Measurements from ENCODE around the gene IMMP2L. TPM values are rescaled to one million over a fixed set of nuclear protein-coding genes. Genes with fewer than 3 reads are reported as not detected.

IMMP2L gene
- polyA plus RNA-seq, 2 of the 4 experiments (the other 2 are of a cell fraction): 16.1 to 23.8 TPM

GRCh38 chr7:110719741-110720140 is 842.6 kb downstream of the IMMP2L start:
- no peak overlapping the region for H3K27ac ChIP-seq
- CTCF ChIA-PET: interaction anchor here (0.5 kb wide), 1 partner anchor 155 kb away, joined by 3 read pairs; no protein-coding TSS in a partner anchor
- 52% methylated on average over 3 of the region's 3 CpGs for WGBS (ENCODE audit: missing lambda C conversion rate)
- no peak overlapping the region for H3K4me3 ChIP-seq
- H3K4me2 ChIP-seq: no peak overlapping the region
- POLR2A ChIA-PET: no interaction called here
- FAIRE-seq (peak; percentile 28), ATAC-seq (no peak), DNase-seq (ENCODE audit: low read depth in 1 of 2, low spot score in 1 of 2) (no peak)
- H3K4me1 ChIP-seq: no peaks in the 10 kb centered on the region
- H3K9me3 ChIP-seq: no peaks in the 10 kb centered on the region
- TF ChIP-seq FOSB (CRISPR knock-in tag; IDR thresholded peaks at IDR 0.05) (no peak), GATA3 (IDR thresholded peaks at IDR 0.05; ENCODE audit: borderline replicate concordance) (no peak), EHMT2 (IDR thresholded peaks at IDR 0.05; ENCODE audit: low read depth) (no peak), CHD2 (IDR thresholded peaks at IDR 0.05; ENCODE audit: low read length, partially characterized antibody) (no peak), JUN (IDR thresholded peaks at IDR 0.05) (no peak), MAX (IDR thresholded peaks at IDR 0.05) (no peak), PBX3 (IDR thresholded peaks at IDR 0.05) (no peak), NFE2L2 (conservative IDR thresholded peaks at IDR 0.05; ENCODE audit: low read length) (no peak), MAFK (IDR thresholded peaks at IDR 0.05; ENCODE audit: partially characterized antibody) (no peak)

- Histone ChIP-seq H3K9me3 (no peaks in the 10 kb centered on the region), H3K4me1 (no peaks in the 10 kb centered on the region), H3K4me3 (no peak overlapping the region), H3K4me2 (no peak overlapping the region), H3K27ac (no peak overlapping the region)
- no peak for ATAC-seq
- FAIRE-seq: no peak
- 31% methylated on average over 3 of the region's 3 CpGs for WGBS (ENCODE audit: missing lambda C conversion rate)
- TF ChIP-seq ELK1 (IDR thresholded peaks at IDR 0.05; ENCODE audit: low read depth, low read length): no peak
- no peak for TF ChIP-seq RARB (CRISPR knock-in tag; IDR thresholded peaks at IDR 0.05)
- no peak for TF ChIP-seq RCOR1 (IDR thresholded peaks at IDR 0.05; ENCODE audit: low read depth, low read length)
- no peak for TF ChIP-seq MYC (IDR thresholded peaks at IDR 0.05; ENCODE audit: borderline replicate concordance, low read length)
- TF ChIP-seq ZSCAN20 (CRISPR knock-in tag; IDR thresholded peaks at IDR 0.05): no peak
- no peak for TF ChIP-seq CHD2 (IDR thresholded peaks at IDR 0.05; ENCODE audit: low read length, partially characterized antibody)
- TF ChIP-seq NFE2L2 (conservative IDR thresholded peaks at IDR 0.05; ENCODE audit: low read length): no peak
- TF ChIP-seq NR3C1 (IDR thresholded peaks at IDR 0.05): no peak
- TF ChIP-seq POLR2AphosphoS2 (conservative IDR thresholded peaks at IDR 0.05; ENCODE audit: low read length): no peak
- no peak for TF ChIP-seq E2F6 (IDR thresholded peaks at IDR 0.05; ENCODE audit: borderline replicate concordance, low read depth)
- TF ChIP-seq MAFK (IDR thresholded peaks at IDR 0.05; ENCODE audit: partially characterized antibody): no peak
- TF ChIP-seq FOXS1 (CRISPR knock-in tag; IDR thresholded peaks at IDR 0.05): no peak
- TF ChIP-seq JUN (IDR thresholded peaks at IDR 0.05): no peak
- POLR2A ChIA-PET: no interaction called here
- CTCF ChIA-PET: interaction anchor here (0.6 kb wide), 1 partner anchor 13 kb away, joined by 3 read pairs; no protein-coding TSS in a partner anchor
- DNase-seq (ENCODE audit: low read depth in 1 of 2, low spot score in 1 of 2): no peak
Observed at GRCh38 chr7:110718503-110719205, 843.6 kb downstream of the IMMP2L start.

GRCh38 chr7:110704225-110704624 is 858.1 kb downstream of the IMMP2L start:
- TF ChIP-seq CBX2 (IDR thresholded peaks at IDR 0.05; ENCODE audit: borderline replicate concordance, low read depth) (no peak), FOXS1 (CRISPR knock-in tag; IDR thresholded peaks at IDR 0.05) (no peak), NFE2L2 (conservative IDR thresholded peaks at IDR 0.05; ENCODE audit: low read length) (no peak), ZFP36 (IDR thresholded peaks at IDR 0.05; ENCODE audit: borderline replicate concordance, partially characterized antibody) (no peak), HMGXB4 (CRISPR knock-in tag; IDR thresholded peaks at IDR 0.05; ENCODE audit: borderline replicate concordance) (no peak)
- no peak for FAIRE-seq
- 29% methylated on average over 2 of the region's 2 CpGs for WGBS (ENCODE audit: missing lambda C conversion rate)
- no peaks in the 10 kb centered on the region for H3K9me3 ChIP-seq
- no peak overlapping the region for H3K27ac ChIP-seq
- H3K4me3 ChIP-seq: no peak overlapping the region
- H3K4me1 ChIP-seq: no peaks in the 10 kb centered on the region
- ATAC-seq: no peak
- no peak for DNase-seq (ENCODE audit: low read depth in 1 of 2, low spot score in 1 of 2)
- no peak overlapping the region for H3K4me2 ChIP-seq
- ChIA-PET CTCF (no interaction called here), POLR2A (no interaction called here)

All from A549 (cell line).